A673 (cell line): ENCODE measurements around the gene HDAC7.

Experiments
- EZH2 ChIP-seq: fragments of 200-600 bp; sonication (generic); IDR thresholded peaks from 2 replicates; pipeline ENCODE4 v1.6.1; 2017; ENCODE audit warnings: borderline replicate concordance, low read depth, mild to moderate bottlenecking, mixed read lengths, antibody characterized with exemption, low read length; ENCODE audit not compliant: poor library complexity, severe bottlenecking
- TF ChIP-seq, protein P1 (sequence below): fragments of 300-800, 200-600 bp; sonication (generic); conservative IDR thresholded peaks from 2 replicates; pipeline ENCODE4 v1.5.1; 2017; ENCODE audit warnings: low read depth, mild to moderate bottlenecking, antibody characterized with exemption, low read length, moderate library complexity, mixed read lengths

- TF ChIP-seq, protein P1, sequence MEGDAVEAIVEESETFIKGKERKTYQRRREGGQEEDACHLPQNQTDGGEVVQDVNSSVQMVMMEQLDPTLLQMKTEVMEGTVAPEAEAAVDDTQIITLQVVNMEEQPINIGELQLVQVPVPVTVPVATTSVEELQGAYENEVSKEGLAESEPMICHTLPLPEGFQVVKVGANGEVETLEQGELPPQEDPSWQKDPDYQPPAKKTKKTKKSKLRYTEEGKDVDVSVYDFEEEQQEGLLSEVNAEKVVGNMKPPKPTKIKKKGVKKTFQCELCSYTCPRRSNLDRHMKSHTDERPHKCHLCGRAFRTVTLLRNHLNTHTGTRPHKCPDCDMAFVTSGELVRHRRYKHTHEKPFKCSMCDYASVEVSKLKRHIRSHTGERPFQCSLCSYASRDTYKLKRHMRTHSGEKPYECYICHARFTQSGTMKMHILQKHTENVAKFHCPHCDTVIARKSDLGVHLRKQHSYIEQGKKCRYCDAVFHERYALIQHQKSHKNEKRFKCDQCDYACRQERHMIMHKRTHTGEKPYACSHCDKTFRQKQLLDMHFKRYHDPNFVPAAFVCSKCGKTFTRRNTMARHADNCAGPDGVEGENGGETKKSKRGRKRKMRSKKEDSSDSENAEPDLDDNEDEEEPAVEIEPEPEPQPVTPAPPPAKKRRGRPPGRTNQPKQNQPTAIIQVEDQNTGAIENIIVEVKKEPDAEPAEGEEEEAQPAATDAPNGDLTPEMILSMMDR = no peak
- no peak for TF ChIP-seq EZH2
Measured at GRCh38 chr12:47854531-47854930, 34.8 kb upstream of the HDAC7 start.
